Superior temporal gyrus (tissue), 1 donor: Measurements from ENCODE around the gene LY6G5B.

Experiments used
- DNase-seq: peaks from one replicate; pipeline ENCODE4 v3.0.0-alpha.2; 2016; ENCODE audit errors: extremely low spot score

LY6G5B gene

DNA sequence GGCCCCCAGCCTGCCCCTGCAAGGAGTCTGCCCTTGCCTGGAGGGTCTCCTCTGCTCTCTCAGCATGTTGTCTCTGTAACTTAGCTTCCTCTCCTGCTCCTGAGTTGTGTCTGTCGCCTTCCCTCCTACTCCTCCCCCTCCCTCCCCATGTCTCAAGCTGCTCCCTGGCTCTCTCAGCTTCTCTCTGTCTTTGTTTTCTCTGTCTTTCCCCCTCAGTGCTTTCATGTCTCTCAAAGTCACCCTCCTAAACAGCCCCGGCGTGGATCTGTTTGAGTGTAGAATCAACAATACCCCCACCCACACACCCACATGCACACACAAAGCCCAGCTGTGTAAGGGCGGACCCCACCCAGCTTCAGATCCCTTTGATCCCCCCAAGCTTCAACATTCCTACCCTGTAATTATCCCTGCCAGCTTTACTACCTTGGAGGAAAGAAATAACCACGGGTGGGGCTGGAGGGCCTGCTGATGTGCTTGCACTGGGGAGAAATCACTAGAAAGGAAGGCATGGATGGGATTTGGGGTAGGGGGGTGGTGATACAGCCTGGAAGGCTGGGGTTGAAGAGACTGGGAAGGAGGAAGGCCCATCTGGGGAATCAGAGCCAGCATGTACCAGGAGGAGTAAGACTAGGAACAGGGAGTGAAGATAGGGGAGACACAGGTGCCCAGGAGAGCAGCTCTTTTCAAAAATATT is 44.4 kb downstream of the LY6G5B start:
- no peak for DNase-seq

DNA sequence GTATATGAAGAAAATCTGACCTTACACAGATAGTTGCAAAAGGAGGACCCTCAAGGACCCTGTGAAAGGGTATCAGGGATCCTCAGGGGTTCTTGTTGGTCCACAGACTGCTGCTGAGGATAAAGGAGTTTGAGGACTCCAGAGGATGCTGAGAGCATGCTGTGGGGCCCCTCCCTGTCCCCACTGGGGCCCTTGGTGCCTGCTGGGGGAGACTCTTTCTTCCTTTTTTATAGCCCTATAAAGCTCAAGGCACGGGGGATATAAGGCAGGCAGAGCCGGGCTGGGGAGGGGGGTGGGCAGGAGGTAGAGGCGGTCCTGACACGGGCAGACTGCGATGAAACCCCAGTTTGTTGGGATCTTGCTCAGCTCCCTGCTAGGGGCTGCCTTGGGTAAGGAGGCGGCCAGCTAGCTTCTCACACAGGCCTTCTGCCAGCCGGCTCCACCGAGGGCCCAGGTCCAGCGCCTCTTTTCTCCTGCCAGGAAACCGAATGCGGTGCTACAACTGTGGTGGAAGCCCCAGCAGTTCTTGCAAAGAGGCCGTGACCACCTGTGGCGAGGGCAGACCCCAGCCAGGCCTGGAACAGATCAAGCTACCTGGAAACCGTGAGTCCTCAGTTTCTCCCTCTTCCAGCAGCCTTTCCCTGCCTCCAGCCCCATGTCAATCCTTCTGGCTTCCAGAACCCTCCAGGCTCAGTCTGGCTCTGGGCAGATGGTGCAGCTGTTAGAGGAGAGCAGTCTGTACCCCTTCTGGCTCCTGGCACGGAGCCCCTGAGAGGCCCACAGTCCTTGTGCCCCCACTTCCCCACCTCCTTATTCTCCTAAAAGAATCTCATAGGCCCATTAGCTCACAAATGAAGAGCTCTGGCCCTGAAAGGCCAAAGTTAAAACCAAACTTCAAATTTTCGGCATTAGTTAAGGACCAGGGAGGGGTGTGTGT is 45.5 kb downstream of the LY6G5B start, which contains the start of gene LY6G6D:
LY6G6D (plus strand) TSS at position 327 of the 937 bp plus-strand sequence; CDS start at position 335, 8 bp downstream.
- DNase-seq, result no peak

DNA sequence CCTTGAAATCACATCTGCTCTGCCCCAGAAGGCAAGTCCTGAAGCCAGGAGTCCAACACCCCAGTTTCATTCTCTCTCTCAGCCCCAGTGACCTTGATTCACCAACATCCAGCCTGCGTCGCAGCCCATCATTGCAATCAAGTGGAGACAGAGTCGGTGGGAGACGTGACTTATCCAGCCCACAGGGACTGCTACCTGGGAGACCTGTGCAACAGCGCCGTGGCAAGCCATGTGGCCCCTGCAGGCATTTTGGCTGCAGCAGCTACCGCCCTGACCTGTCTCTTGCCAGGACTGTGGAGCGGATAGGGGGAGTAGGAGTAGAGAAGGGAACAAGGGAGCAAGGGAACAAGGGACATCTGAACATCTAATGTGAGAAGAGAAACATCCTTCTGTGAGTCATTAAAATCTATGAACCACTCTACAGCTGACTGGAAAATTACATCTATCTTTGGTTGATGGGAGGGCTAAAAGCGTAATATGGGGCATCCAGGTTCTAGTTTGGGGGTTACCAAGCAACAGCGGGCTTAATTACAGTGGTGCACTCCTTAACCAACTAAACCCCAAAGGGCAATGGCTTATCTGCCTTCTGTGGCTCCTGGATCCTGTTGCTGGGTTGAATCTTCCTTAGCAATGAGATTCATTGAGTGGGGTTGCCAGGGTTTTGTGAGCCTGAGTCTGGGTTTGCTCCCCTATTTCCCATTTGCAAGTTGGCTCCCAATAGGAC is 47.9 kb downstream of the LY6G5B start:
- DNase-seq, result no peak

DNA sequence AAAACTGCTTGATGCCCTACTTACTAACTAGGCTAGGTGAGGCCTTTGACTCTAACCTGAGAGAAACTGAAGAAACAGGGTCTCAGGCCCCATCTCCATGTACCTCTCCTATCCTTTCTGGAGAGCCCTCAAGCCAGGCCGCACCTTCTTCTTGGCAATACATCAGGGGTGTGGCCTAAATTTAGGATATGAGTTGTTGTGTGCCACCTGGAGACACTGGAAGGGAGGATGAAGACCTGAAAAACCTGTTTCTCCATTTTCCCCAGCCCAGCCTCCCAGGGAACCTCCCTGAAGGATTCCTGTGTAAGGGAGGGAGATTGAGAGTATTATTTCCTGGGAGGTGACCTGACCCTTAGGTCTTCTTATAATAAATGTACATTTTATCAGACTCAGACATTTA is 48.5 kb downstream of the LY6G5B start:
- DNase-seq, result no peak

DNA sequence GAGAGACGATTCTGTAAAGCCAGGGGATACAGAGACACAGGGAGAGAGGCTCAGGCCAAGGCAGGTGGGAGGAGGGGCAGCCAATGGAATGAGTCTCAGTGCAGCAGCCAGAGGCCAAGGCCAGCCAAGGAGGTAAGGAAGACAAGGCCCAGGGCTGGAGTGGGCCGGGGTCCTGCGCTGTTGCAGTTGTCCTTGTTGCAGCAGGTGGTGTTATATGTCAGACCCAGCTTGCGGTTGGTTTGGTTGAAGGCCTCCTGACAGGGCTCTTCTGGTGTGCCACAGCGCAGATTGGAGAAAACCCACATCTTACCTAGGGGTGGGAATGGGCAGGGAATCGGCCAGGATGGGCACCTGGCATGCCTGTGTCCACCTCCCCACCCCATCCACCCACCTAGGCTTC is 49.2 kb downstream of the LY6G5B start:
- DNase-seq, result no peak

DNA sequence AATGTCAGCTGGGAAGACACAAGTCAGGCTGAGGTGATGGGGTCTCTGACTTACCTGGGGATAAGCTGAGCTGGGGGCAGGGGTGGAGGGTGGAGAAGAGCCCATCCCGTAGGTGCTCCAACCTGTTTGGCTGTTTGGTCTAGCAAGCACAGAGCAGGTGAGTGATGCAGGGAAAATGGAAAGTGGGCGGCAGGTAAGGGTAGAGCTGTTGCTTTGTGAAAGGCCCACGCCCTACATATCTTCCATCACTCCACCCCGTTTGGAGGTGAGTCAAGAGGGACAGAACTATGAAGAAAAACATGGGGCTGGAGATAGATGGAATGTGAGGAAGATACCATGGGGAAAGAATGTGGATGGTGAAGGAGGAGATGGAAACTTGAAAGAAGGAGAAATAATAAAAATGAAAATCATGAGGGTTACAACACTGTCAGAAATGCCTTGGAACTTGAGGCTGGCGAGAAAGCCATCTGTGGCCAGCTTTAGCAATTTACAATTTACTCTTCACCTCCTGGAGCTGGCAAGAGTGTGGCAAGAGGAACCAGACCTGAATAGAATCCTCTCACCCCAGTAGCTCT is 50.5 kb downstream of the LY6G5B start:
- DNase-seq, result no peak

DNA sequence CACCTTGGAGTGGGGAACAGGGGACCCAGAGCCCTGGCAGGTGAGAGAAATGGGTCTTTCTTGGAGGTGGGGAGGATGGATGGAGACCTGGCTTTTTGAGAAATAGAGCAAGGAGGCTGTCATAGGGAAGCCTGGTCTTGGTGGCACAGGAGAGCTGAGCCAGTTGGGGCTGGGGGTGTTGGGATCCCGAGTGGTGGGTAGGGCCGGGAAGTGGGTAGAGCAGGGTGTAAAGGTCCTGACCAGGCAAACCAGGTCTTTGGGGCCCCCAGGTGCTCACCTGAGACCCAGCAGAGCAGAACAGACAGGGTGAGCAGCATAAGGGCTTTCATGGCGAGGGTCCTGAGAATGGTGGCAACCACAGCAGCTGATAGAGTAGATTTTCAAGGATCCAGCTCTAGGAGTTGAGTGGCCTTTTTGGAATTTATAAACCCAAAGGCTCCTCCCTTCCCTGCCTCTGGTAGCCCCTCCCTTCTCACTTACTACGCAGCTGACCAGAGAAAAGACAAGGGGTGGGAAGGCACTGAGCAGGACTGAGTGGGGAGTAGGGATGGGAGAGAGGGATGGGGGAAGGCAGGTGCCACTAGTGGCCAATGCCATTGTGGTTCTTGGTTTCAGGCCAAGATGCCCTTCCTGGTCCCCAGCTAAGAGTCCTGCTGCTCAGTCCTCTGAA is 51.7 kb downstream of the LY6G5B start, which contains the start of gene LY6G6C:
LY6G6C (minus strand) TSS at position 396 of the 670 bp plus-strand sequence; CDS start at position 329, 67 bp downstream.
- no peak for DNase-seq

DNA sequence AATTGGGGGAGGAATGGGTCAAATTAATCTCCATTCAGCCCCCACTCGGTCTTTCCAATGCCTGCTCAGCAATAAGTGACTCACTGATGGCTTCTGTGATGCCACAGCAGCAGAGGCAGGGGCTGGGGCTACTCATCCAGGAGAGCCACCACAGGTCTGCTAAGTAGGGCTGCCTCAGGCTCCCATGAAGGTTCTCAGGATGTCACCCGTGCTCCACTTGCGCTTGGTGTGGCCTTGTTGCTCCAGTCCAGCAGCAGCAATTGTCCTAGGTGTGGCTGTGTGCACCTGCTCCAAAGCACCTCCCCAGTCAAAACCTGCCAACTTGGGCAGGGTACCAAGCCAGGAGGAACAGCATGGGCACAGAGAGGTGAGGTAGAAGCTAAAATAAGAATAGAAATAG is 52.4 kb downstream of the LY6G5B start:
- no peak for DNase-seq
